MG63 (cell line): ENCODE measurements around the gene ACTN1. TPM values are rescaled to one million over a fixed set of nuclear protein-coding genes. Genes with fewer than 3 reads are reported as not detected.

ENCODE experiments used
- DNase-seq: peaks from one replicate; pipeline ENCODE4 v3.0.0-alpha.2; 2020
- H3K27me3 ChIP-seq: fragments of 250-450 bp; sonication (Bioruptor Pico); 2 replicates; pipeline ENCODE4 v1.5.1; 2020; ENCODE audit warnings: mild to moderate bottlenecking, moderate library complexity
- H3K36me3 ChIP-seq: fragments of 250-450 bp; sonication (Bioruptor Pico); 2 replicates; pipeline ENCODE4 v1.5.1; 2020; ENCODE audit warnings: mild to moderate bottlenecking, moderate library complexity
- H3K4me3 ChIP-seq: fragments of 250-450 bp; sonication (Bioruptor Pico); 2 replicates; pipeline ENCODE4 v1.5.1; 2020; ENCODE audit warnings: mild to moderate bottlenecking, moderate library complexity
- H3K9me3 ChIP-seq: fragments of 250-450 bp; sonication (Bioruptor Pico); 2 replicates; pipeline ENCODE4 v1.5.1; 2020; ENCODE audit warnings: mild to moderate bottlenecking, moderate library complexity
- total RNA-seq: library from RNA; depleted of rRNA; stranded (reverse); fragments of >200 nt; shearing (Covaris generic); gene quantifications from 2 replicates; pipeline ENCODE4 v1.2.3, GENCODE V29; 2014; ENCODE audit warnings: low replicate concordance

The ACTN1 gene
- total RNA-seq, 1 experiment from 2014 or later, result 80.5 TPM

GRCh38 chr14:68884031-68885030, 94.8 kb downstream of the ACTN1 start:
- peak; percentile 96 for DNase-seq
- no peaks in the 10 kb centered on the region for H3K9me3 ChIP-seq
- no peak overlapping the region for H3K4me3 ChIP-seq
- H3K36me3 ChIP-seq, result peaks cover 67% of the 10 kb centered on the region
- no peaks in the 10 kb centered on the region for H3K27me3 ChIP-seq

GRCh38 chr14:68882235-68882634, 96.9 kb downstream of the ACTN1 start:
- H3K9me3 ChIP-seq, result no peaks in the 10 kb centered on the region
- no peaks in the 10 kb centered on the region for H3K27me3 ChIP-seq
- DNase-seq, result no peak
- H3K4me3 ChIP-seq, result no peak overlapping the region
- peaks cover 61% of the 10 kb centered on the region for H3K36me3 ChIP-seq

- Histone ChIP-seq H3K27me3 (no peaks in the 10 kb centered on the region), H3K4me3 (no peak overlapping the region), H3K9me3 (no peaks in the 10 kb centered on the region), H3K36me3 (peaks cover 66% of the 10 kb centered on the region)
- DNase-seq, result no peak
These were observed 97.7 kb downstream of the ACTN1 start for GRCh38 chr14:68881396-68881795.

- no peak for DNase-seq
- H3K9me3 ChIP-seq, result no peaks in the 10 kb centered on the region
- H3K36me3 ChIP-seq, result peaks cover 65% of the 10 kb centered on the region
These were observed 98.5 kb downstream of the ACTN1 start for GRCh38 chr14:68880581-68881105.

GRCh38 chr14:68879841-68880575, 99.1 kb downstream of the ACTN1 start:
- DNase-seq, result no peak
- Histone ChIP-seq H3K9me3 (no peaks in the 10 kb centered on the region), H3K4me3 (no peak overlapping the region), H3K36me3 (peaks cover 64% of the 10 kb centered on the region), H3K27me3 (no peaks in the 10 kb centered on the region)

More at GRCh38 chr14:68880581-68881105, 98.5 kb downstream of the ACTN1 start:
- no peaks in the 10 kb centered on the region for H3K27me3 ChIP-seq
- no peak overlapping the region for H3K4me3 ChIP-seq

- no peak for DNase-seq
- H3K4me3 ChIP-seq, result no peak overlapping the region
- no peaks in the 10 kb centered on the region for H3K9me3 ChIP-seq
- H3K36me3 ChIP-seq, result peaks cover 62% of the 10 kb centered on the region
- H3K27me3 ChIP-seq, result no peaks in the 10 kb centered on the region
These were observed 99.8 kb downstream of the ACTN1 start for GRCh38 chr14:68879321-68879781.

- Histone ChIP-seq H3K9me3 (no peaks in the 10 kb centered on the region), H3K4me3 (no peak overlapping the region), H3K27me3 (no peaks in the 10 kb centered on the region), H3K36me3 (peaks cover 62% of the 10 kb centered on the region)
- DNase-seq, result no peak
These were observed 100.2 kb downstream of the ACTN1 start for GRCh38 chr14:68878908-68879307.

- no peak for DNase-seq
- H3K4me3 ChIP-seq, result no peak overlapping the region
- H3K27me3 ChIP-seq, result no peaks in the 10 kb centered on the region
- H3K36me3 ChIP-seq, result peaks cover 58% of the 10 kb centered on the region
- H3K9me3 ChIP-seq, result no peaks in the 10 kb centered on the region
These were observed 101.0 kb downstream of the ACTN1 start for GRCh38 chr14:68877993-68878575.

GRCh38 chr14:68876976-68877375, 102.1 kb downstream of the ACTN1 start:
- Histone ChIP-seq H3K27me3 (no peaks in the 10 kb centered on the region), H3K4me3 (no peak overlapping the region), H3K36me3 (peaks cover 58% of the 10 kb centered on the region), H3K9me3 (no peaks in the 10 kb centered on the region)
- no peak for DNase-seq

- H3K9me3 ChIP-seq, result no peaks in the 10 kb centered on the region
- peaks cover 43% of the 10 kb centered on the region for H3K36me3 ChIP-seq
- DNase-seq, result no peak
- H3K27me3 ChIP-seq, result no peaks in the 10 kb centered on the region
- no peak overlapping the region for H3K4me3 ChIP-seq
These were observed 104.4 kb downstream of the ACTN1 start for GRCh38 chr14:68874746-68875155.

- Histone ChIP-seq H3K27me3 (no peaks in the 10 kb centered on the region), H3K36me3 (peaks cover 38% of the 10 kb centered on the region), H3K9me3 (no peaks in the 10 kb centered on the region), H3K4me3 (no peak overlapping the region)
- no peak for DNase-seq
These were observed 105.7 kb downstream of the ACTN1 start for GRCh38 chr14:68873376-68873775.

GRCh38 chr14:68871392-68871791, 107.7 kb downstream of the ACTN1 start:
- Histone ChIP-seq H3K36me3 (peaks cover 34% of the 10 kb centered on the region), H3K9me3 (no peaks in the 10 kb centered on the region), H3K27me3 (no peaks in the 10 kb centered on the region), H3K4me3 (no peak overlapping the region)
- no peak for DNase-seq

- Histone ChIP-seq H3K9me3 (no peaks in the 10 kb centered on the region), H3K4me3 (no peak overlapping the region), H3K27me3 (no peaks in the 10 kb centered on the region), H3K36me3 (peaks cover 11% of the 10 kb centered on the region)
- DNase-seq, result no peak
These were observed 112.0 kb downstream of the ACTN1 start for GRCh38 chr14:68866991-68867533.

GRCh38 chr14:68865542-68865941, 113.6 kb downstream of the ACTN1 start:
- Histone ChIP-seq H3K36me3 (peaks cover 8% of the 10 kb centered on the region), H3K4me3 (no peak overlapping the region), H3K27me3 (no peaks in the 10 kb centered on the region), H3K9me3 (no peaks in the 10 kb centered on the region)
- DNase-seq, result no peak

- Histone ChIP-seq H3K36me3 (peaks cover 8% of the 10 kb centered on the region), H3K4me3 (no peak overlapping the region), H3K27me3 (no peaks in the 10 kb centered on the region), H3K9me3 (no peaks in the 10 kb centered on the region)
- no peak for DNase-seq
These were observed 114.7 kb downstream of the ACTN1 start for GRCh38 chr14:68864361-68864750.

- no peaks in the 10 kb centered on the region for H3K27me3 ChIP-seq
- no peak for DNase-seq
- H3K36me3 ChIP-seq, result peaks cover 8% of the 10 kb centered on the region
- H3K4me3 ChIP-seq, result no peak overlapping the region
- H3K9me3 ChIP-seq, result no peaks in the 10 kb centered on the region
These were observed 115.3 kb downstream of the ACTN1 start for GRCh38 chr14:68863610-68864360.
